Measurements from ENCODE around the gene REEP3. TPM values are rescaled to one million over a fixed set of nuclear protein-coding genes. Genes with fewer than 3 reads are reported as not detected.

Gene REEP3
- total RNA-seq, 1 donor from 2014 or later = 36.7 TPM

- Mint-ChIP-seq H3K4me1 (no peaks in the 10 kb centered on the region), H3K27me3 (ENCODE audit: low read depth) (no peaks in the 10 kb centered on the region), H3K4me3 (no peak overlapping the region), H3K27ac (ENCODE audit: unreplicated experiment) (no peak overlapping the region), H3K9me3 (peaks cover 3% of the 10 kb centered on the region), H3K36me3 (ENCODE audit: low read depth) (no peaks in the 10 kb centered on the region)
- DNase-seq (ENCODE audit: low read depth, low spot score) = no peak
- TF ChIP-seq CTCF (conservative IDR thresholded peaks at IDR 0.05) = no peak
Measured at GRCh38 chr10:63642808-63643207, 121.6 kb downstream of the REEP3 start.

GRCh38 chr10:63644418-63645142 lies 123.4 kb downstream of the REEP3 start:
- TF ChIP-seq CTCF (conservative IDR thresholded peaks at IDR 0.05) = no peak
- Mint-ChIP-seq H3K27me3 (ENCODE audit: low read depth) (no peaks in the 10 kb centered on the region), H3K4me1 (no peaks in the 10 kb centered on the region), H3K9me3 (peaks cover 3% of the 10 kb centered on the region), H3K27ac (ENCODE audit: unreplicated experiment) (no peak overlapping the region), H3K36me3 (ENCODE audit: low read depth) (no peaks in the 10 kb centered on the region), H3K4me3 (no peak overlapping the region)
- DNase-seq (ENCODE audit: low read depth, low spot score) = no peak

- peaks cover 3% of the 10 kb centered on the region for H3K9me3 Mint-ChIP-seq
- no peak for DNase-seq (ENCODE audit: low read depth, low spot score)
- no peaks in the 10 kb centered on the region for H3K4me1 Mint-ChIP-seq
- TF ChIP-seq CTCF (conservative IDR thresholded peaks at IDR 0.05) = no peak
- no peak overlapping the region for H3K4me3 Mint-ChIP-seq
- no peaks in the 10 kb centered on the region for H3K27me3 Mint-ChIP-seq (ENCODE audit: low read depth)
- H3K36me3 Mint-ChIP-seq (ENCODE audit: low read depth) = no peaks in the 10 kb centered on the region
- no peak overlapping the region for H3K27ac Mint-ChIP-seq (ENCODE audit: unreplicated experiment)
Measured at GRCh38 chr10:63645195-63645594, 124.0 kb downstream of the REEP3 start.

GRCh38 chr10:63646491-63646890 lies 125.3 kb downstream of the REEP3 start:
- no peak for TF ChIP-seq CTCF (conservative IDR thresholded peaks at IDR 0.05)
- Mint-ChIP-seq H3K9me3 (peaks cover 3% of the 10 kb centered on the region), H3K4me1 (no peaks in the 10 kb centered on the region), H3K36me3 (ENCODE audit: low read depth) (no peaks in the 10 kb centered on the region), H3K27me3 (ENCODE audit: low read depth) (no peaks in the 10 kb centered on the region), H3K4me3 (no peak overlapping the region), H3K27ac (ENCODE audit: unreplicated experiment) (no peak overlapping the region)
- DNase-seq (ENCODE audit: low read depth, low spot score) = no peak

GRCh38 chr10:63651864-63652263 lies 130.7 kb downstream of the REEP3 start:
- no peaks in the 10 kb centered on the region for H3K4me1 Mint-ChIP-seq
- no peak for TF ChIP-seq CTCF (conservative IDR thresholded peaks at IDR 0.05)
- H3K9me3 Mint-ChIP-seq = peaks cover 3% of the 10 kb centered on the region
- no peaks in the 10 kb centered on the region for H3K27me3 Mint-ChIP-seq (ENCODE audit: low read depth)
- H3K36me3 Mint-ChIP-seq (ENCODE audit: low read depth) = no peaks in the 10 kb centered on the region
- H3K4me3 Mint-ChIP-seq = no peak overlapping the region
- no peak for DNase-seq (ENCODE audit: low read depth, low spot score)
- no peak overlapping the region for H3K27ac Mint-ChIP-seq (ENCODE audit: unreplicated experiment)

Measured in neural crest cell (in vitro differentiated cells).